OCI-LY1 (cell line): ENCODE results near the gene AMER3.

Experiments used
- H2AFZ ChIP-seq: fragments of 200-600 bp; sonication (generic), shearing (Covaris generic); 2 replicates; pipeline ENCODE4 v1.6.0; 2014; ENCODE audit warnings: antibody characterized with exemption, mild to moderate bottlenecking, low read length
- H3F3A ChIP-seq: fragments of 200-600 bp; sonication (generic), shearing (Covaris generic); 2 replicates; pipeline ENCODE4 v1.6.0; 2014; ENCODE audit warnings: mild to moderate bottlenecking, antibody characterized with exemption, low read length, moderate library complexity; ENCODE audit not compliant: insufficient read depth
- H3K27ac ChIP-seq: fragments of 200-600 bp; sonication (generic); 2 replicates; pipeline ENCODE4 v1.5.1; 2014; ENCODE audit warnings: low read length, mixed run types, mild to moderate bottlenecking, low read depth; ENCODE audit not compliant: poor library complexity, severe bottlenecking
- H3K27me3 ChIP-seq: fragments of 200-600 bp; sonication (generic); 2 replicates; pipeline ENCODE4 v1.6.0; 2014; ENCODE audit warnings: antibody characterized with exemption, mild to moderate bottlenecking, low read length, moderate library complexity; ENCODE audit not compliant: insufficient read depth
- H3K36me3 ChIP-seq: fragments of 200-600 bp; sonication (generic); 2 replicates; pipeline ENCODE4 v1.6.1; 2014; ENCODE audit warnings: mild to moderate bottlenecking, antibody characterized with exemption, low read length, moderate library complexity, mixed read lengths; ENCODE audit not compliant: insufficient read depth
- H3K4me1 ChIP-seq: fragments of 200-600 bp; sonication (generic); 2 replicates; pipeline ENCODE4 v1.5.1; 2014; ENCODE audit warnings: mild to moderate bottlenecking, low read length, moderate library complexity; ENCODE audit not compliant: insufficient read depth, severe bottlenecking
- H3K4me2 ChIP-seq: fragments of 200-600 bp; sonication (generic), shearing (Covaris generic); 2 replicates; pipeline ENCODE4 v1.6.1; 2014; ENCODE audit warnings: low read length
- H3K4me3 ChIP-seq: fragments of 200-600 bp; sonication (generic); 2 replicates; pipeline ENCODE4 v1.5.1; 2014; ENCODE audit warnings: low read length, low read depth, mild to moderate bottlenecking, mixed read lengths; ENCODE audit not compliant: poor library complexity, severe bottlenecking
- H3K79me2 ChIP-seq: fragments of 200-600 bp; shearing (Covaris generic); 2 replicates; pipeline ENCODE4 v1.6.1; 2016; ENCODE audit warnings: mixed run types, low read length, mixed read lengths; ENCODE audit not compliant: insufficient read depth
- H3K9ac ChIP-seq: fragments of 200-600 bp; sonication (generic), shearing (Covaris generic); 2 replicates; pipeline ENCODE4 v1.6.1; 2014; ENCODE audit warnings: mild to moderate bottlenecking, low read length, mixed read lengths
- H3K9me2 ChIP-seq: fragments of 200-600 bp; sonication (generic), shearing (Covaris generic); 2 replicates; pipeline ENCODE4 v1.6.1; 2014; ENCODE audit warnings: low read depth, mild to moderate bottlenecking, low read length, mixed read lengths
- H3K9me3 ChIP-seq: fragments of 200-600 bp; shearing (Covaris generic); 2 replicates; pipeline ENCODE4 v1.6.1; 2014; ENCODE audit warnings: low read length, mixed read lengths
- H4K20me1 ChIP-seq: fragments of 200-600 bp; sonication (generic), shearing (Covaris generic); 2 replicates; pipeline ENCODE4 v1.6.0; 2016; ENCODE audit warnings: mild to moderate bottlenecking, low read length; ENCODE audit not compliant: insufficient read depth
- EZH2 ChIP-seq: fragments of 200-600 bp; sonication (generic), shearing (Covaris generic); IDR thresholded peaks from 2 replicates; pipeline ENCODE4 v1.8.0; 2017; ENCODE audit warnings: borderline replicate concordance, mixed run types, mild to moderate bottlenecking, antibody characterized with exemption, low read length, moderate library complexity, mixed read lengths
- TF ChIP-seq, protein P1 (sequence below): fragments of 200-600 bp; sonication (generic), shearing (Covaris generic); IDR thresholded peaks from 2 replicates; pipeline ENCODE4 v1.5.1; 2017; ENCODE audit warnings: mild to moderate bottlenecking, antibody characterized with exemption, low read length, moderate library complexity, mixed read lengths

The AMER3 gene

DNA sequence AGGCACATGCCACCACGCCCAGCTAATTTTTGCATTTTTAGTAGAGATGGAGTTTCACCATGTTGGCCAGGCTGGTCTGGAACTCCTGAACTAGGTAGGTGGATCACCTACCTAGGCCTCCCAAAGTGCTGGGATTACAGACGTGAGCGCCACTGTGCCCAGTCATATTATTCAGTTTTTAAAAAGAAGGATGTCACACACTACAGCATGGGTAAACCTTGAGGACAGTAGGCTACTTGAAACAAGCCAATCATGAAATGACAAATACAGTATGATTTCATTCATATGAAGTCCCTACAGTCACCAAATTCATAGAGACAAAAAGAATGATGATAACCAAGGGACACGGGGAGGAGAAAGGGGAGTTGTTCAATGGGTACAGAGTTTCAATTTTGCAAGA lies 50.3 kb downstream of the AMER3 start:
- H3K4me3 ChIP-seq = no peak overlapping the region
- no peaks in the 10 kb centered on the region for H3K4me1 ChIP-seq
- H3F3A ChIP-seq = no peaks in the 10 kb centered on the region
- no peaks in the 10 kb centered on the region for H4K20me1 ChIP-seq
- no peaks in the 10 kb centered on the region for H3K9me2 ChIP-seq
- H3K79me2 ChIP-seq = no peaks in the 10 kb centered on the region
- no peak overlapping the region for H3K27ac ChIP-seq
- no peak for TF ChIP-seq EZH2
- TF ChIP-seq, protein P1, sequence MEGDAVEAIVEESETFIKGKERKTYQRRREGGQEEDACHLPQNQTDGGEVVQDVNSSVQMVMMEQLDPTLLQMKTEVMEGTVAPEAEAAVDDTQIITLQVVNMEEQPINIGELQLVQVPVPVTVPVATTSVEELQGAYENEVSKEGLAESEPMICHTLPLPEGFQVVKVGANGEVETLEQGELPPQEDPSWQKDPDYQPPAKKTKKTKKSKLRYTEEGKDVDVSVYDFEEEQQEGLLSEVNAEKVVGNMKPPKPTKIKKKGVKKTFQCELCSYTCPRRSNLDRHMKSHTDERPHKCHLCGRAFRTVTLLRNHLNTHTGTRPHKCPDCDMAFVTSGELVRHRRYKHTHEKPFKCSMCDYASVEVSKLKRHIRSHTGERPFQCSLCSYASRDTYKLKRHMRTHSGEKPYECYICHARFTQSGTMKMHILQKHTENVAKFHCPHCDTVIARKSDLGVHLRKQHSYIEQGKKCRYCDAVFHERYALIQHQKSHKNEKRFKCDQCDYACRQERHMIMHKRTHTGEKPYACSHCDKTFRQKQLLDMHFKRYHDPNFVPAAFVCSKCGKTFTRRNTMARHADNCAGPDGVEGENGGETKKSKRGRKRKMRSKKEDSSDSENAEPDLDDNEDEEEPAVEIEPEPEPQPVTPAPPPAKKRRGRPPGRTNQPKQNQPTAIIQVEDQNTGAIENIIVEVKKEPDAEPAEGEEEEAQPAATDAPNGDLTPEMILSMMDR = no peak
- H3K9ac ChIP-seq = no peak overlapping the region
- H3K27me3 ChIP-seq = no peaks in the 10 kb centered on the region
- H2AFZ ChIP-seq = no peak overlapping the region
- no peak overlapping the region for H3K4me2 ChIP-seq
- no peaks in the 10 kb centered on the region for H3K9me3 ChIP-seq
- no peaks in the 10 kb centered on the region for H3K36me3 ChIP-seq

DNA sequence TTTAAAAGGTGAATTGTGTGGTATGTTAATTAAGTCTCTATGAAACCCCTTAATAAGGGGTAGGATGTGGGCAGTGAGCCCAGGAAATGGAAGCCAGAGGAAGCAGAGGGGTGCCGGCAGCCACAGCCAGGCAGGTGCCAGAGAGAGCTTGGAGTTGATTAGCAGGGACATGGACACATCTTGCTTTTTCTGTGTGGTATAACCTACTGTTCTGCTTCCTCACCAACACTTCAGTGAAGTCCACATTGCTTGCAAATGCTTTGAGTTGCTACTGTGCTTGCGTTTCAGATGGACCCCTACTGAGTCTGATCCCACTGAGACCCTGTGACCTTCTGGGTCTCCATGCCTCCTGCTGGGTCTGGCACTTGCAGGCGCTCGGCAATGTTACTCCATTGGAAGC lies 51.0 kb downstream of the AMER3 start:
- H3K4me3 ChIP-seq = no peak overlapping the region
- H3K27me3 ChIP-seq = no peaks in the 10 kb centered on the region
- no peaks in the 10 kb centered on the region for H3K79me2 ChIP-seq
- no peaks in the 10 kb centered on the region for H4K20me1 ChIP-seq
- H3K4me2 ChIP-seq = no peak overlapping the region
- no peak overlapping the region for H3K27ac ChIP-seq
- H3K9ac ChIP-seq = no peak overlapping the region
- TF ChIP-seq EZH2 = no peak
- TF ChIP-seq, protein P1 = no peak
- H2AFZ ChIP-seq = no peak overlapping the region
- H3K4me1 ChIP-seq = no peaks in the 10 kb centered on the region
- no peaks in the 10 kb centered on the region for H3F3A ChIP-seq
- H3K9me3 ChIP-seq = no peaks in the 10 kb centered on the region
- H3K36me3 ChIP-seq = no peaks in the 10 kb centered on the region
- H3K9me2 ChIP-seq = no peaks in the 10 kb centered on the region

DNA sequence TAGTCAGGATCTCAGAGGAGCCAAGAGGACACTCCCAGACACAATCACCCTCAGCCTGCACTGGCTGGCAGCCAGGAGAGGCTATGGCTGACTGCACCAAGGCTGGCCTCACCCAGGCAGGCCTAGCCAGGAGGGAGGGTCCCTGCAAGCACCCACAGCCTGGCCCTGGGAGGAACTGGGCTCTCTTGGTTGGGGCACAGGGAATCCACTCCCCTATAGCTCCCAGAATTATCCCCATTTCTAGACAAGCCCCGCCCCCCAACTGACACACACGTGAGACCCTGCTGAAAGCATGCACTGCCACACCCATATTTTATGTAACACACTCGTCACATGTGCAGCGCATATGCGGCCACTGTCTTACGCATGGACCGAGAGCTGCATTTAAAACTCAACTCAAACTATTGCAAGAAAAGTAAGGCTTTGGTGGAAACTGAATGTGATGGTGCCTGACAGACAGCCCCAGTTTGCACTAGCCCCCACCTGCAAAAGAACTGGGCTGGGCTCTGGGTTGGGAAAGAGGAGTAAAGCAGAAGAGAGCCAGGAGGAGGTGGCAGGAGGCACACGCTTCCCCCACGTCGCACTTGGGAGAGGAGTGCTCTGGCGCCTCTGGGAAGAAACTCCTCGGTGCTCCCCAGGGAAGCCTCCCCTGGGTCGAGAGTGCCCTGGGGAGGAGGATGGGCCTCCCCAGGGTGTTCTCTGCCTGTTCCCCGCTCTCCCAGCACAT lies 52.5 kb downstream of the AMER3 start:
- H3K4me3 ChIP-seq = no peak overlapping the region
- no peaks in the 10 kb centered on the region for H3K79me2 ChIP-seq
- no peaks in the 10 kb centered on the region for H3K4me1 ChIP-seq
- H4K20me1 ChIP-seq = no peaks in the 10 kb centered on the region
- H3K9me3 ChIP-seq = no peaks in the 10 kb centered on the region
- no peak overlapping the region for H3K27ac ChIP-seq
- no peaks in the 10 kb centered on the region for H3K27me3 ChIP-seq
- no peaks in the 10 kb centered on the region for H3K9me2 ChIP-seq
- no peak overlapping the region for H3K9ac ChIP-seq
- no peaks in the 10 kb centered on the region for H3F3A ChIP-seq
- no peak for TF ChIP-seq EZH2
- TF ChIP-seq, protein P1 = no peak
- H3K4me2 ChIP-seq = no peak overlapping the region
- no peaks in the 10 kb centered on the region for H3K36me3 ChIP-seq
- H2AFZ ChIP-seq = no peak overlapping the region
